HG02970 (cell line): ENCODE results near the gene ARAP3.
"Not testable (repeated sequence)": the region's sequence is repeated elsewhere in the genome, so short reads cannot be mapped to it uniquely, and the experiment has no call there.

ENCODE experiments used
- ATAC-seq: cut with Tn5 transposase; IDR thresholded peaks from one replicate; pipeline ENCODE4 v1.9.1; 2021; ENCODE audit warnings: mild to moderate bottlenecking, moderate library complexity, moderate number of reproducible peaks; ENCODE audit not compliant: unreplicated experiment, low FRiP score

ARAP3 gene

DNA sequence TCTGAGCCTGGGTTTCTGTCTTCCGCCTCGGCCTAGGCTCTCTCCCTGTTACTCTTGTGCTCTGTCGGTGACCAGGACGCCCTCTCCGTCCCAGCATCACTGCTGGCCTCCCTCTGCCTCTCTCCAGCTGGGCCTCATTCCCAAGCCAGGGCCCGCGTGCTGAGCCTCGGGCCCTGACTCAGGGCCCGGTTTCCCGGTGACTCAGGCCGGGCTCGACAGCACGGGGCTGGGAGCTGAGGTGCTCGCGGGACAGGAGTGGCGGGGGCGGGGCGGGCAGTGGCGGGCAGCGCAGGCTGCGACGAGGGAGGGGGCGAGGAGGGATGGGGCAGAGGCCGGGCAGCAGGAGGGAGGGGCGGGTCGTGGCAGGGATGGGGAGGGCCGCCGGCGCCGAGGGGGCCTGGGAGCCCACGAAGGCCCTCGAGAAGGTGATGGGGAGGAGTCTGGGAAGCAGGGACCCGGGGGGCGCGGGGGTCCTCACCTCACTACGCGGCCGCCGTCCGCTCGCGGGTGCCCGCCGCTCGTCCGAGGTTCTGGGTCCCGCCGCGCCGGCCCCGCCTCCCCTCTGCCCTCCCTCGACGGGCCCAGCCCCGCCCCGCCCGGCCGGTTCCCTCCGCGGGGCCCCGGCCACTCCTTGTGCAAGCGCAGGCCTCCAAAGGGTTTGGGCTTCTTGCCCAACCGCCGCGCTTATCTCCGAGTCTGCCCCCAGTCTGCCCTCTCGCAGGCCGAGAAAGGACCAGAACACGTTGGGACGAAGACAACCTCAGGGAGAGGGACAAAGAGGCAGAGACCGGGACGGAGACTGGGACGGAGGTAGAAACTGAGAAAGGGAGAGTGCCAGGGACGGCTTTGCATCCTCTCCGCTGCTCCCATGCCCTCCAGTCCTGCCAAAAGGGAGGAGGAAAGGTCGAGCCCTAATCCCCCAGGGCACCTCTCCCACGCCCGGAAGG lies at the start of gene ARAP3:
Gene ARAP3, minus strand, starts transcription at position 536 of the 947 bp plus-strand sequence. CDS start 1,744 bp downstream, outside the sequence.
- ATAC-seq: no peak

DNA sequence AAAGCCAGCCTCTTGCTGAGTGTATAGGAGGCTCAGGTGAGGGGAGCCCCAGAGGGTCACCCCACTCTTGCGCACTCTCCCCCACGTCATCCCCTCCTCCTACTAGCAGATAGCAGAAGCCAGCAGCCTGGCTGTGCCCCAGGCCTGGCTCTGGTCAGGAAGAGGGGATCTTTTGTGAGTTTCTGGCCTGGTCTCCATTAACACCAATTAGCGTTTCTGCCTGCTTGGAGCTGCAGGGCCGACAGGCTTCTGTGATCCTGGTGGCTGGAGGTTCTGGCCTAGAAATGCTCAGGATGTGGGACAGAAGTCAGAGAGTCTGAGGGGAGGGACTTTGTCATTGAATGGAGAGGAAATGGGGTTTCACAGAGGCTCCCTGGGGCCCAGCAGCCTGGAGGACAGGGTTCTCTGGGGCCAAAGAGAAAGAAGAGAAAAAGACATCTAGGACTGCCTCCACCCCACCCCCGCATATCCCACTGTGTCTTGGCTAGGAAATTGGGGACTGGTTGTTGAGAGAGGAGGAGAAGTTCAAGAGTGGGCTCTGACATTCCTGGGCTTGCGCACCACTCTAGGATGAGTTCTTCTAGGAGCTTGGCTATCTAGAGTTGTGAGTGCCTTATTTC lies 47.5 kb upstream of the ARAP3 start:
- ATAC-seq: no peak

- ATAC-seq: no peak
These were observed 43.9 kb upstream of the ARAP3 start for GRCh38 chr5:141725891-141726290.

DNA sequence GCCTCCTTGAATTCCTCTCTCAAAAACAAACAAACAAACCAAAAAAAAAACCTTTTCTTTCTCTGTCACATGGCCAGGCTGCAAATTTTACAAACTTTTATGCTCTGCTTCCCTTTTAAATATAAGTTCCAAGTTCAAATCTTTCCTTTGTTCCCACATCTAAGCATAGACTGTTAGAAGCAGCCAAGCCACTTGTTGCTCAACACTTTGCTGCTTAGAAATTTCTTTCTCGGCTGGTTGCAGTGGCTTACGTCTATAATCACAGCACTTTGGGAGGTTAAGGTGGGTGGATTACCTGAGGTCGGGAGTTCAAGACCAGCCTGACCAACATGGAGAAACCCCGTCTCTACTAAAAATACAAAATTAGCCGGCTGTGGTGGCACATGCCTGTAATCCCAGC lies 43.1 kb upstream of the ARAP3 start:
- ATAC-seq: not testable (repeated sequence)

GRCh38 chr5:141722266-141722665 lies 40.2 kb upstream of the ARAP3 start:
- ATAC-seq: no peak

DNA sequence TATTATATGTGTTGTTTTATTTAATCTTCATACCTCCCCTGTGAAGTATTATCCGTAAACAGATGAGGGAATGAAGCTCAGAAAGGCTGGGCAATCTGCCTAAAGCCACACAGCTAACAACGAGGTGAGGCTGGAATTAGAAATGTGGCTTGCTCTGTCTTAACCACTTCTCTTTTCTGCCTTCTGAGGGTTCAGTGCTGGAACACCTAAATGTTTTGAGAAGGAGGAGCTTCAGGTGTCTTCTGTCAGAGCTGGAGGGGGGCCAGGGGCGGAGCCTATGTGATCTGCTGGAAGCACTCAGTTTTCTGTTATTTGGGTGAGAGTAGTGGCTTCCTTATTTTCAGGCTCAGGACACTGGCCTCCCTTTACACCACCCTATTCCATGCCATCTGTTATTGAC lies 35.0 kb upstream of the ARAP3 start:
- no peak for ATAC-seq

GRCh38 chr5:141716468-141716867 lies 34.4 kb upstream of the ARAP3 start:
- no peak for ATAC-seq

DNA sequence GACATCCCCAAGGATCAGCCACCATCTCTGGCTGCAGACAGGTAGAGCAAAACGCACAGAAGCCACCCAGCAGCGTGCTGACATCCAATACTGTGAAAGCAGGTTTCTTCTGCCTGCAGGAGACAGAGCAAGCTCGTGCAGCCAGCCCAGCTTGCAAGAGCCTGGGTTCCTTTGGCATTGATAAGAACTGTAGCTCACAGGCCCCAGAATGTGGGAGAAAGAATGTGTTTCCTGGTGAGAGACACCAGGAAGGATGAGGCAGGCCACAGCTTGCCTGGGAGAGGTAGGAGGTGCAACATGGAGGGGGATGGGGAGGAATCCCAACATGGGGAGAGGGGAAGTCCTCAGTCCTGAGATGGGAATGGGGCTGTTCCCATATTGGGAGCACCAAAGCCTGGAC lies 34.0 kb upstream of the ARAP3 start:
- ATAC-seq: no peak

DNA sequence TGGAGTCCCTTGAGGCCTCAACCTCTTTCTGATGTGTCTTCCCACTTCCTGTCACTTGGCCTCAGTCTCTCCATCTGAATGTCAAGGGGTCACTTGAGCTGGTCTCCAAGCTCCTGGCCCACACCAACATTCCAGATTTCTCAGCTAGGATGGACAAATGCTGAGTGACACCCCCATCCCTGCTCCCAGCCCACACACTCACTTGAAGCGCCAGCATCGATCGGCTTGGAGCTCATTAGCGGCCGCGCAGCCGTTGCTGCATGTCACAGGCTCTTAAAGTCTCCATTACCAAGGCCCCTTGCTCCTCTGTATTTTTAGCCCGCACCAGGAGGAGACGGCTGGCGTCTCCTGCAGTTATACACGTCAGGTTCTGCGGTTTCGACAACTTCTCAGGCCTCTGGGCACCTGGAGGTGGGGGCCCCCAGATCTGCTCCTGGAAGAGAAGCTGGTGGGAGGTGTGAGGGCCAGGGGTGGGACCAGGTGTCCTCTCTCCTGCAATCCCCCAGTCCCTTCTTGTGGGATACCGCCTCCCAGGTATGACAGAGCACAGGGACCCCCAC lies 33.4 kb upstream of the ARAP3 start:
- no peak for ATAC-seq

- no peak for ATAC-seq
These were observed 32.7 kb upstream of the ARAP3 start for GRCh38 chr5:141714542-141715310.

- no peak for ATAC-seq
These were observed 31.7 kb upstream of the ARAP3 start for GRCh38 chr5:141713616-141714309.

DNA sequence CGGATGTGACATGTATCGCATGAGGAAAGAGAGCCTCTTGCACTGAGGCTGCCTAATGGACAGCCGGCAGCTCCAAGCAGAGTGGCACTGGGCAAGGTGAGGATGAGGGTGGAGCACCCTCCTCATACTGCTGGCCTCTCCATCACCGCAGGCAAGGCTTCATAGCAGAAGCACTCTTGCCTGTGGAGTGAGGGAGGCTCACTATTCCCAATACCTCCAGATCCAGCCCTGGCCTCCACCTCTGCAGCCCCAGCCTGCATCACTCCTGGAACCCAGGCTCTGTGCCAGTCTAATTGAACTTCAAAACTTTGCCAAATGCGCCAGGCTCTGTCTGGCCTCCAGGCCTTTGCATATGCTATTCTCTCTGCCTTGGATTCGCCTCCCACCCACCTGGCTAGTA lies 29.7 kb upstream of the ARAP3 start:
- no peak for ATAC-seq

DNA sequence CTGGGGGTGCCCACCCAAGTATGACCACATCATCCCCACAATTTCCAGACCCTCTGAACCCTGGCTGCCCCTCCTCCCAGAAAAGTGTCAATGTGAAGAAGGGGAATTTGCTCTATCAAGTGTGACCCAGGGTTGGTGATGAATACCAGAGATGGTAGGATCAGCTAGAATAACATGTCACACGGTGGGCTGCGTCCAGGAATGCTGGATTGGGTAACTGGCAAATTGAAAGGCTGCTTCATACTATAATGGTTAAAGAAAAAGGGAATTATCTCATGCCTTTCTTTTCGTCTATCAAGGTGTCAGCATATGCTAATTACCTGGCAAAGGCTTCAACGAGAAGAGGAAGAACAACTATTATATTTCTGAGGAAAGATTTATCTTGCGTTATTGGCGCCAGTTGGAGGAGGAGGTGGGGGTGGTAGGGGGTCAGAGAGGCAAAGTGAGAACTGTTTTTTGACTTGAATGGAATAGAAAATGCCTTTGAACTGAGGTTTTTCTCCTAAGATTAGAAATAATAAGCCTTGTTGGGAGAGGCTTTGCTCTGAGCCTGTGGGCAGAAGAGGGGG lies 27.8 kb upstream of the ARAP3 start:
- ATAC-seq: no peak

DNA sequence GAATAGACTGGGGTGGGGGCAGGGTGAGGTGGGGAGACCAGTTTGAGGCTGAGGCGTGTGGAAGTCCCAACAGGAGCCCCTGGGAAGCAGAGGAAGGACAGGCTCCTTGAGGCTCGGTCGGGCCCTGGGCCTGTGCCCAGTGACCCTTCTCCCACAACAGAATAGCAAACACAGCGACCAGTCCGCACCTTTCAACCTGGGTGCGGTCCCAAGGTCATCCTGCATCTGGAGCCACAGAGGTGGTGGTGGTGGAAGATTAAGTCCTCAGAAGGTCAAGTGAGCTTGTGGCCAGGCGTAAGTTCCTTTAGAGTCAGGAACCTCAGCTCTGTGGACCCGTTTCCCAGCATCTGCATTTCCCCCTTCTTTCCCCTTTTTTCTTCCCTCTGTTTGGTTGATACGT lies 26.0 kb upstream of the ARAP3 start:
- ATAC-seq: no peak

- no peak for ATAC-seq
These were observed 25.5 kb upstream of the ARAP3 start for GRCh38 chr5:141707510-141707909.

DNA sequence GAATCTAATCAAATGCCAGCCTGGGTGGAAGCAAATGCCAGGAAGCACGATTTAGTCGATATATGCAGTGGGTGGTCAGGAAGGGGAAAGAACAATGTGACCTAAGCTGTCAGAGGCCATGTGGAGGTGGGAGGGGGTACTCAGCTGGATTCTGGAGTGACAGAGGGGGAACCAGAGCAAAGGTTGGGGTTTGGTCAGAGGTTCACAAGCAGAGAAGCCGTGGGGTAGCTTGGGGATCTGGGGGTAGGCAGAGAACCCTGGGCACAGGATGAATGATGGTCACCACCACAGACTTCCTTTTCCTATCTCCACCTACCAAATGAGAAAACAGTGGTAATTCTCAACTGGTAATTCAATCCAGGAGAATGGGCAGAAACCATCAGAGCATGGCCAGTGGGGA lies 24.1 kb upstream of the ARAP3 start:
- no peak for ATAC-seq

- ATAC-seq: no peak
These were observed 23.4 kb upstream of the ARAP3 start for GRCh38 chr5:141705469-141705868.

GRCh38 chr5:141704782-141705297 lies 22.8 kb upstream of the ARAP3 start:
- no peak for ATAC-seq

DNA sequence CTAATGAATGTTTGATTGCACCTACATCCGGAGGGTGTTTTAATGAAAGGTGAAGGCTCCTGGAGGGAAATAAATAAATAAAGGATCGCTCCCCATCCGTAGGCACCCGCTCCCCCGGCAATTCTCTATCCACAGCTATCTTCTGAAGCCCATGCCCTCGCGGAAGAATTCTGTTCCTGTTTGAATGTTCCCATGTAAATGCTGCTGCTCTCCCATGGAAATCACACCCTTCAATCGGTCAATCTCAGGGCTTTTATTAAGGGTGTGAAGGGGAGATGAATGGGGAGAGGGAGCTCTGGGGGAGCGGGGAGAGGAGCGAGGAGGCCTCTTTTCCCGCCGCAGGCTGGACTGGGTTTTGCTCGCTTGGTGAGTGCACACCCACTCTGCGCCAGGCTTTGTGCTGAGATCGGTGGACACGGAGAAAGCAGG lies 21.1 kb upstream of the ARAP3 start:
- no peak for ATAC-seq
